HepG2 (cell line): ENCODE data around the gene EIF3L.

Experiments
- TMF1 ChIP-seq: sonication (generic); formaldehyde crosslinking; IDR thresholded peaks from 2 replicates; pipeline ENCODE4 v1.8.1; 2022; ENCODE audit warnings: low read depth, missing genetic modification reagents
- ZBTB49 ChIP-seq: sonication (generic); formaldehyde crosslinking; IDR thresholded peaks from 2 replicates; pipeline ENCODE4 v1.4.0; 2020; ENCODE audit warnings: missing genetic modification reagents, borderline replicate concordance
- ZNF224 ChIP-seq: sonication (generic); formaldehyde crosslinking; IDR thresholded peaks from 2 replicates; pipeline ENCODE4 v1.5.0; 2020; ENCODE audit warnings: mild to moderate bottlenecking, missing genetic modification reagents
- TF ChIP-seq, protein P1 (sequence below): IDR thresholded peaks from 2 replicates; pipeline ENCODE4 v1.6.1; 2016; ENCODE audit warnings: missing compliant biosample characterization, missing genetic modification reagents, borderline replicate concordance

DNA sequence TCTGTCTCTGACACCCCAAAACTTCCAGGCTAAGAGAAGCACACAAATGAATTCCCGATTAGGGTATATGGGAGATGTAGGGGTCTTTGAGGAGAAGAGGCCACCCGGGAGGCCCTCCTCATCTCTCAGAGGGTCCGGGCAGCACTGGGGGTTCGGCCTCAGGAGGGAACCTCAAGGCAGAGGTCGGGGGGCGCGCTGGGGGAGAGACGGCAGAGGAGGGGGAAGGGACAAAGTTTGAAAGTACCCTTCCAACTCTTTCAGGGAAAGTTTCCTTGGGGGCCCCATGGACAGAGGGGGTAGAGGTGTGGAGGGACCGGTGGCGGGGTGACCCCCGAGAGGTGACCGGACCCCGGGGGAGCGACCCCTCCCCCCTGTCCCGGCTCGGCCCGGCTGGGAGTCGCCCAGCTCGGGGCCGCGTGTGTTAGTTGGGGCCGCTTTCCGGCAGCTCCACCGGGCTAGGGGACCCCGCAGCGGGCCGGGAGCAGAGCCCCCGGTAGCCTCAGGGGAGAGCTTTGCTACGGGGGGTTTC, 44.8 kb upstream of the EIF3L start:
- TF ChIP-seq TMF1 (no peak), ZNF224 (CRISPR knock-in tag) (no peak), ZBTB49 (CRISPR knock-in tag) (no peak)
- TF ChIP-seq, protein P1, sequence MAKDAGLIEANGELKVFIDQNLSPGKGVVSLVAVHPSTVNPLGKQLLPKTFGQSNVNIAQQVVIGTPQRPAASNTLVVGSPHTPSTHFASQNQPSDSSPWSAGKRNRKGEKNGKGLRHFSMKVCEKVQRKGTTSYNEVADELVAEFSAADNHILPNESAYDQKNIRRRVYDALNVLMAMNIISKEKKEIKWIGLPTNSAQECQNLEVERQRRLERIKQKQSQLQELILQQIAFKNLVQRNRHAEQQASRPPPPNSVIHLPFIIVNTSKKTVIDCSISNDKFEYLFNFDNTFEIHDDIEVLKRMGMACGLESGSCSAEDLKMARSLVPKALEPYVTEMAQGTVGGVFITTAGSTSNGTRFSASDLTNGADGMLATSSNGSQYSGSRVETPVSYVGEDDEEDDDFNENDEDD = no peak
